ENCODE data around the gene TEX29. TPM values are rescaled to one million over a fixed set of nuclear protein-coding genes. Genes with fewer than 3 reads are reported as not detected.

The TEX29 gene
- 0.80 TPM for total RNA-seq
- 10.1 TPM for polyA plus RNA-seq
- long read RNA-seq, donor 1: 0 reads
- long read RNA-seq, donor 2: 0 reads
- long read RNA-seq, donor 3: 0 reads
- long read RNA-seq, donor 4: 0 reads
- long read RNA-seq, donor 5: 0 reads
- long read RNA-seq, donor 6: 0 reads
- long read RNA-seq, donor 7: 0 reads
- long read RNA-seq, donor 8: 0 reads
- long read RNA-seq, donor 9: 0 reads
- long read RNA-seq, donor 10: 0 reads

DNA sequence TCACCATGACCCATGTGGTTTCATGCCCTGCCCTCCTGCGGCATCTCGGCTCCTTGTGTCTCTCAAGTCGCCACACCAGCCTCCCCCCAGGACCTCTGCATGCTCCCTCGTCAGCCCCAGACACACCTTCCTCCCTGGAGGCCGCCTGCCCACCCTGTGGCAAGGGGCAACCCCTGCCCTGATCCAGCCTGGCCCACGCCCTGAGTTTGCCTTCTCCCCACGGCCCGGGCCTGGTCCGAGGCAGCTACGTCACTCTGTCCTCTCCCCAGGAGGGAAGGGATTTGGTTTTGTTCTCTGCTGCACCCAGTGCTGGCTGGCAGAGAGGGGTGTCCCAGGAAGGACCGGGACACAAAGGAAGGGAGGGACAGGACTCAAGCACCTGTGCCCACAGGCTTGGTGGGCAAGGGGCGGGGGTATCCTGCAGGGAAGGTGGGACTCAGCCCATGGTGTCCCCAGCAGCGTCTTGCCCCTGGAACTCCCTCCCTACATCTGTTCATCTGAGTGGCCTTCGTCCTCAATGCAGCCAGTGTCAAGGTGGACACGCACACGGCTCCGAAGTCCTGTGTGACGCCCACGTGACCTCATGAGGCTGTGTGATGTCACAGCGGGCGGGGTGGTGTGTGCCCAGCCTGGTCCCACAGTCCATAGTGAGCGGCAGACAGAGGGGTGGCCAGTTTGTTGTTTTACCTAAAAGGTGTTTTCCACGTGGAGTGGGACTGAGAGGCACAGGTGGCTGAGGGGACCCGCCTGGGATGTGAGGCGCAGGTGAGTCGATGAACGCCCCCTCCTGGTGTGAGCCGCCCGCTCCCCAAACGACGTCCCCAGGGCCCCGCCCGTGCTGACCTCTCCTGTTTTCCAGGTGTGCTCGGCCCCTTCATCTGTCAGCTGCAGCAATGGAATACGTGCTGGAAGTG is at the start of gene TEX29:
Gene TEX29 (plus strand): TSS at position 645 of the 914 bp plus-strand sequence. CDS start 249 bp downstream, at position 894.
- no peaks in the 10 kb centered on the region for H3K27me3 ChIP-seq (ENCODE audit: control insufficient read depth in 2 of 2, insufficient read depth in 1 of 2, low read length in 1 of 2)
- 79% methylated on average over 35 of the region's 35 CpGs for WGBS
- H3K27ac ChIP-seq (ENCODE audit: low read depth in 1 of 2, low read length in 1 of 2): no peak within 1 kb of the TSS
- H3K4me3 ChIP-seq (ENCODE audit: low read length in 2 of 2): no peak within 1 kb of the TSS
- peaks cover 0 to 3% of the 10 kb centered on the region in 2 donors for H3K4me1 ChIP-seq (ENCODE audit: control insufficient read depth in 2 of 2, insufficient read depth in 2 of 2, low read length in 2 of 2)
- H3K9me3 ChIP-seq (ENCODE audit: control insufficient read depth in 2 of 2, insufficient read depth in 1 of 2, low read length in 1 of 2): no peaks in the 10 kb centered on the region
- peaks cover 2 to 12% of the 10 kb centered on the region in 2 donors for H3K36me3 ChIP-seq (ENCODE audit: control insufficient read depth in 2 of 2, insufficient read depth in 2 of 2, low read length in 1 of 2)
- DNase-seq (ENCODE audit: low read depth in 6 of 9, low spot score in 9 of 9): no peak

GRCh38 chr13:111270765-111271698 is 49.4 kb upstream of the TEX29 start:
- 98% methylated on average over 20 of the region's 20 CpGs for whole genome bisulfite sequencing

GRCh38 chr13:111272117-111272516 is 48.3 kb upstream of the TEX29 start:
- no peak for DNase-seq (ENCODE audit: low read depth in 6 of 9, low spot score in 9 of 9)
- Histone ChIP-seq H3K9me3 (ENCODE audit: control insufficient read depth in 2 of 2, insufficient read depth in 1 of 2, low read length in 1 of 2) (no peaks in the 10 kb centered on the region), H3K27ac (ENCODE audit: low read depth in 1 of 2, low read length in 1 of 2) (no peak overlapping the region), H3K36me3 (ENCODE audit: control insufficient read depth in 2 of 2, insufficient read depth in 2 of 2, low read length in 1 of 2) (peaks cover 79 to 93% of the 10 kb centered on the region in 2 donors), H3K4me1 (ENCODE audit: control insufficient read depth in 2 of 2, insufficient read depth in 2 of 2, low read length in 2 of 2) (peaks cover 0 to 6% of the 10 kb centered on the region in 2 donors), H3K4me3 (ENCODE audit: low read length in 2 of 2) (no peak overlapping the region), H3K27me3 (ENCODE audit: control insufficient read depth in 2 of 2, insufficient read depth in 1 of 2, low read length in 1 of 2) (no peaks in the 10 kb centered on the region)
- 97% methylated on average over 7 of the region's 7 CpGs for WGBS

More at GRCh38 chr13:111270765-111271698, 49.4 kb upstream of the TEX29 start:
- peaks cover 89 to 90% of the 10 kb centered on the region in 2 donors for H3K36me3 ChIP-seq (ENCODE audit: control insufficient read depth in 2 of 2, insufficient read depth in 2 of 2, low read length in 1 of 2)
- peaks cover 0 to 6% of the 10 kb centered on the region in 2 donors for H3K4me1 ChIP-seq (ENCODE audit: control insufficient read depth in 2 of 2, insufficient read depth in 2 of 2, low read length in 2 of 2)
- no peak overlapping the region for H3K4me3 ChIP-seq (ENCODE audit: low read length in 2 of 2)
- H3K9me3 ChIP-seq (ENCODE audit: control insufficient read depth in 2 of 2, insufficient read depth in 1 of 2, low read length in 1 of 2): no peaks in the 10 kb centered on the region
- no peaks in the 10 kb centered on the region for H3K27me3 ChIP-seq (ENCODE audit: control insufficient read depth in 2 of 2, insufficient read depth in 1 of 2, low read length in 1 of 2)
- H3K27ac ChIP-seq (ENCODE audit: low read depth in 1 of 2, low read length in 1 of 2): no peak overlapping the region
- DNase-seq (ENCODE audit: low read depth in 6 of 9, low spot score in 9 of 9): no peak

- no peak overlapping the region for H3K4me3 ChIP-seq (ENCODE audit: low read length in 2 of 2)
- H3K9me3 ChIP-seq (ENCODE audit: control insufficient read depth in 2 of 2, insufficient read depth in 1 of 2, low read length in 1 of 2): no peaks in the 10 kb centered on the region
- WGBS: 98% methylated on average over 10 of the region's 10 CpGs
- H3K4me1 ChIP-seq (ENCODE audit: control insufficient read depth in 2 of 2, insufficient read depth in 2 of 2, low read length in 2 of 2): no peaks in the 10 kb centered on the region
- H3K36me3 ChIP-seq (ENCODE audit: control insufficient read depth in 2 of 2, insufficient read depth in 2 of 2, low read length in 1 of 2): peaks cover 75 to 90% of the 10 kb centered on the region in 2 donors
- no peaks in the 10 kb centered on the region for H3K27me3 ChIP-seq (ENCODE audit: control insufficient read depth in 2 of 2, insufficient read depth in 1 of 2, low read length in 1 of 2)
- DNase-seq (ENCODE audit: low read depth in 6 of 9, low spot score in 9 of 9): no peak
- no peak overlapping the region for H3K27ac ChIP-seq (ENCODE audit: low read depth in 1 of 2, low read length in 1 of 2)
These were observed 45.1 kb upstream of the TEX29 start for GRCh38 chr13:111275382-111275781.

DNA sequence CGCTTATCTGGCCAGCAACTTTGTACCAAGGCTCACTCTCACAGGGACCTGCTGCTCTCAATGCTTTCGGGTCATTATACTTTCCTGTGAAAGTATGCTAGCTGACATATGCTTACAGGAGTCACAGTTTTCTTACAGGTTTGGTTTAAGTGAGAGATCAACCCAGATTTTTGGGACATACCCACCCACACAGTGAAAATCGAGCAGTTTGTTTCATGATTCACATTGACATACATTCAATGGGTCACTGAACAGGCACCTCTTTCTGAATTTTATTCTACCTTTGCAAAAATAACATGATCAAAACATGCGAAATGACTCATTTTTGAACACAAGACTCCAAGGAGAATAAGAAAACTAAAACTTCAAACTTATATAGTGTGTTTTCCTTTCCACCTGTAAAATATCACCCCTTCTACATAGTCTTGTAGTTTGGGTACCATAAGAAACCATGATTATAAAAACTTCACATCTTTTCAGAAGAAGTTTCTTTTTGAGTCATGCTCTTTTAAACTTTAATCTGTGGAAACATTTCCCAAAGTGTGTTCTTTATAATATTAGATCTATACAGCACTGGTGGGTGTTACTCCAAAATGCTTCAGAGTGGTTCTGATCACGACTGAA is 44.3 kb upstream of the TEX29 start:
- no peak for DNase-seq (ENCODE audit: low read depth in 6 of 9, low spot score in 9 of 9)
- no peaks in the 10 kb centered on the region for H3K4me1 ChIP-seq (ENCODE audit: control insufficient read depth in 2 of 2, insufficient read depth in 2 of 2, low read length in 2 of 2)
- H3K9me3 ChIP-seq (ENCODE audit: control insufficient read depth in 2 of 2, insufficient read depth in 1 of 2, low read length in 1 of 2): no peaks in the 10 kb centered on the region
- H3K4me3 ChIP-seq (ENCODE audit: low read length in 2 of 2): no peak overlapping the region
- 96% methylated on average over 5 of the region's 5 CpGs for WGBS
- no peaks in the 10 kb centered on the region for H3K27me3 ChIP-seq (ENCODE audit: control insufficient read depth in 2 of 2, insufficient read depth in 1 of 2, low read length in 1 of 2)
- H3K27ac ChIP-seq (ENCODE audit: low read depth in 1 of 2, low read length in 1 of 2): no peak overlapping the region
- H3K36me3 ChIP-seq (ENCODE audit: control insufficient read depth in 2 of 2, insufficient read depth in 2 of 2, low read length in 1 of 2): peaks cover 74 to 88% of the 10 kb centered on the region in 2 donors

DNA sequence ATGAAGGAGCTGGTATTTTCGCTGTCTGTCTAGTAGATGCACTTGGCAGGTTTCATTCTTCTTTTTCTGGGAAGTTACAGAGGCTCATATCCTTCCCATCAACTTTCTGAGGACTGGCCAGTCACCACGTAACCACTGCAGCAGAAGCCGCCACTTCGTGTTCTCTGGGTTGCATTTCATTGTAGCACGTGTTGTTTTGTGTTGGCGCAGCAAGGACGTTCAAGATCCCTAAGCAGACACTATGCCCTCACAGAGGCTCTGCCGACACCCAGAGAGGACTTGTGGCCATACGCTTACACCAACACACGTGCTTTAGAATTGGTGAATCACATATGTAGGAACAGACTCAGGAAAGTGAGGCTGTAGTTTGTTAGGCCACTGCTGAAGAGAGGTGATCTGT is 42.2 kb upstream of the TEX29 start:
- no peaks in the 10 kb centered on the region for H3K4me1 ChIP-seq (ENCODE audit: control insufficient read depth in 2 of 2, insufficient read depth in 2 of 2, low read length in 2 of 2)
- peaks cover 74 to 90% of the 10 kb centered on the region in 2 donors for H3K36me3 ChIP-seq (ENCODE audit: control insufficient read depth in 2 of 2, insufficient read depth in 2 of 2, low read length in 1 of 2)
- DNase-seq (ENCODE audit: low read depth in 6 of 9, low spot score in 9 of 9): no peak
- H3K9me3 ChIP-seq (ENCODE audit: control insufficient read depth in 2 of 2, insufficient read depth in 1 of 2, low read length in 1 of 2): no peaks in the 10 kb centered on the region
- H3K27me3 ChIP-seq (ENCODE audit: control insufficient read depth in 2 of 2, insufficient read depth in 1 of 2, low read length in 1 of 2): no peaks in the 10 kb centered on the region
- H3K27ac ChIP-seq (ENCODE audit: low read depth in 1 of 2, low read length in 1 of 2): no peak overlapping the region
- H3K4me3 ChIP-seq (ENCODE audit: low read length in 2 of 2): no peak overlapping the region
- WGBS: 98% methylated on average over 10 of the region's 10 CpGs

DNA sequence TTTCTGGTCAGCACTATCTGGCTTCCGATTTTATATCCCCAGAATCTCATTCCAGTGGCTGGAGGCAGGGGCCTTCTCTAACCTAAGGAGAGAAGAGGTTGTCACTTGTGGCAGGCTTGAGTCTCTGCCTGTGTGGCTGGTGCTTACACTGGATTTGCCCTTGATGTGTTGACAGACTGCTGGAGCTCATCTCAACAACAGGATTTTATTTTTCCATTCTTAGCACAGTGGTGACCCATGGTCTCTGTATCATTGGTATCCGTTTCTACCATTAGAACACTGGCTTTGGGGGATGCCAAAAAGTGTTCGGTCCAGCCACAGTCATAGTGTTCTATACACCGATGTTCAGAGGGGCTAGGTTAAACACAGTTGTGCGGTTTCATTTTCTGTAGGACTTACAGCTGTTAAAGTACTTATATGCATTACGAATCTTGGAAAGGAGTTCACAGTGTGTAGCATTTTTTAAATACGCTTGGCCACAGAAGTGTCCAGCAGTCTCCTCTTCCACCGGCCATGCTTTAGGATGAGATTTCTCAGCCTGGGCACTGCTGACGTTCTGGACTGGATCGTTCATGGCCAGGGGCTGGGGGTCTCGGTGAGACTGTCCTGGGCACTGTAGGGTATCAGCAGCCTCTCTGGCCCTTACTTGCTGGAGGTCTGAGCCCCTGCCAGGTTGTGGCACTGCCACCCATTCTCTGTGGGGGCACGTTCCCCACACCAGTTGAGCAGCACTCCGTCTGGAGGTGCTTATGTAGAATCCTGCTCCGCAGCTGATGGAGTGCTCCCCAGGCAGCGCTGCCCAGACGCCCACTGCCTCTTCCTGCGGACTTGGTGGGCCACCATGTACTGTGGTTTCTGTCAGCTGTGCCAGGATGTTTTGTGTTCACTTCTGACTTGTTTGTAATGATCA is 41.4 kb upstream of the TEX29 start:
- no peak for DNase-seq (ENCODE audit: low read depth in 6 of 9, low spot score in 9 of 9)
- WGBS: 98% methylated on average over 17 of the region's 17 CpGs
- peaks cover 74 to 90% of the 10 kb centered on the region in 2 donors for H3K36me3 ChIP-seq (ENCODE audit: control insufficient read depth in 2 of 2, insufficient read depth in 2 of 2, low read length in 1 of 2)
- H3K9me3 ChIP-seq (ENCODE audit: control insufficient read depth in 2 of 2, insufficient read depth in 1 of 2, low read length in 1 of 2): no peaks in the 10 kb centered on the region
- H3K27ac ChIP-seq (ENCODE audit: low read depth in 1 of 2, low read length in 1 of 2): no peak overlapping the region
- peaks cover 0 to 2% of the 10 kb centered on the region in 2 donors for H3K4me1 ChIP-seq (ENCODE audit: control insufficient read depth in 2 of 2, insufficient read depth in 2 of 2, low read length in 2 of 2)
- no peaks in the 10 kb centered on the region for H3K27me3 ChIP-seq (ENCODE audit: control insufficient read depth in 2 of 2, insufficient read depth in 1 of 2, low read length in 1 of 2)
- no peak overlapping the region for H3K4me3 ChIP-seq (ENCODE audit: low read length in 2 of 2)

DNA sequence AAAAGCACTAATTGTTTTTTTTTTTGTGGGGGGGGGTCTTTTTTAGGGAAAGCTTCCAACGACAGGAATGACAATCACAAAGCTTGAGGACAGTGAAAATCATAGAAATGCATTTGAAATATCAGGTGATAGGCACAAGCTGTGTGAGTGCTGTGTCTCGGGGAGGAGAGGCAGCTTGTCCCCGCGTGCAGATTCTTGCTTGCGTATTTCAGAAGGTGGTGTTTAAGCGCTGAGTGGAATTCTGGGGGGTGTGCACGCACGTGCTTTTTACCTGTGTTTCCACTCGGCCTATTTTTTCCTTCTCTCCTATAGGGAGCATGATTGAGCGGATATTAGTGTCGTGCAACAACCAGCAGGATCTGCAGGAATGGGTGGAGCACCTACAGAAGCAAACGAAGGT is 40.2 kb upstream of the TEX29 start:
- 96% methylated on average over 12 of the region's 12 CpGs for WGBS
- H3K4me1 ChIP-seq (ENCODE audit: control insufficient read depth in 2 of 2, insufficient read depth in 2 of 2, low read length in 2 of 2): peaks cover 0 to 2% of the 10 kb centered on the region in 2 donors
- H3K27me3 ChIP-seq (ENCODE audit: control insufficient read depth in 2 of 2, insufficient read depth in 1 of 2, low read length in 1 of 2): no peaks in the 10 kb centered on the region
- no peak overlapping the region for H3K4me3 ChIP-seq (ENCODE audit: low read length in 2 of 2)
- no peaks in the 10 kb centered on the region for H3K9me3 ChIP-seq (ENCODE audit: control insufficient read depth in 2 of 2, insufficient read depth in 1 of 2, low read length in 1 of 2)
- H3K36me3 ChIP-seq (ENCODE audit: control insufficient read depth in 2 of 2, insufficient read depth in 2 of 2, low read length in 1 of 2): peaks cover 82 to 93% of the 10 kb centered on the region in 2 donors
- H3K27ac ChIP-seq (ENCODE audit: low read depth in 1 of 2, low read length in 1 of 2): no peak overlapping the region
- no peak for DNase-seq (ENCODE audit: low read depth in 6 of 9, low spot score in 9 of 9)
